ENCODE measurements around the gene FBH1. TPM values are rescaled to one million over a fixed set of nuclear protein-coding genes. Genes with fewer than 3 reads are reported as not detected.

Gene FBH1
- total RNA-seq, 6 experiments from 2014 or later, result 30.8 to 38.6 (median 35.8) TPM

DNA sequence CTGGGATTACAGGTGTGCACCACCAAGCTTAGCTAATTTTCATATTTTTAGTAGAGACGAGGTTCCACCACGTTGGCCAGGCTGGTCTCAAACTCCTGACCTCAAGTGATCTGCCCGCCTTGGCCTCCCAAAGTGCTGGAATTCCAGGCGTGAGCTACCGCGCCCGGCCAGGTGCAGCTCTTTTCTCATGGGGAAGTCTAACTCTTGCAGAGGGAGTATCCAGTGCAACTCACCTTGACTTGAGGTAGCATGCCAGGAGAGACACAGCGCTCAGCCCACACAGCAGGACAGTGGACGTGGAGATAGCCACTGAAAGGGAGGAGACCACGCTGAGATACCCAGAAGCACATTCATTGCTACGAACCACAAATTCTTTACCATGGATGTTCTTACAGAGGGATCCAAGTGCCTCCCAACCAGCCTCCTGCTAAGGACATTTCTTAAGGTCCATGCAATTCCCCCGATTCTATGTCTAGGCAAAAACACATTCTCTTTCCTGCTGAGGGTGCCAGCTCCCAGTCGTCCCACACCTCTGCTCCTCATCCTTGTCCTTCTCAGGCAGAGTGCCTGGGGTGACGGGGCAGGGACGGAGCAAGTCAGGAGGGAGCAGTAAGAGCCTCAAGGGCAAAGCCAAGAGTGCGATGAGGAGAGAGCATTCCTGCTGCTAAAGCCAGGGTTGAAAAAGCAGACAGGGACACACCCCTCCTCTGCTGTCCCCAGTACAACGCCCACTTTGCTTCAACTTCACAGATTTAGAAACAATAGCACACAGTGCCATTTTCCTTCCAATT is 66.3 kb downstream of the FBH1 start:
- Histone ChIP-seq H3K4me1 (peaks cover 0 to under 1% (median 0%) of the 10 kb centered on the region in 4 donors), H3K4me3 (no peak overlapping the region), H3K36me3 (peaks cover 0 to 32% (median 13%) of the 10 kb centered on the region in 4 donors), H3K9me3 (no peaks in the 10 kb centered on the region), H3K27me3 (no peaks in the 10 kb centered on the region), H3K27ac (no peak overlapping the region)
- ATAC-seq (no peak), DNase-seq (peak; percentile 7 to 31 (median 22))
- intact Hi-C loops (cut with DNase I), result no loop called here
- WGBS (ENCODE audit: insufficient coverage, low coverage, low lambda C conversion rate, missing lambda C conversion rate), result 90% methylated on average over 7 of the region's 17 CpGs
- no peak for TF ChIP-seq POLR2A (IDR thresholded peaks at IDR 0.05)
- TF ChIP-seq, protein P1, sequence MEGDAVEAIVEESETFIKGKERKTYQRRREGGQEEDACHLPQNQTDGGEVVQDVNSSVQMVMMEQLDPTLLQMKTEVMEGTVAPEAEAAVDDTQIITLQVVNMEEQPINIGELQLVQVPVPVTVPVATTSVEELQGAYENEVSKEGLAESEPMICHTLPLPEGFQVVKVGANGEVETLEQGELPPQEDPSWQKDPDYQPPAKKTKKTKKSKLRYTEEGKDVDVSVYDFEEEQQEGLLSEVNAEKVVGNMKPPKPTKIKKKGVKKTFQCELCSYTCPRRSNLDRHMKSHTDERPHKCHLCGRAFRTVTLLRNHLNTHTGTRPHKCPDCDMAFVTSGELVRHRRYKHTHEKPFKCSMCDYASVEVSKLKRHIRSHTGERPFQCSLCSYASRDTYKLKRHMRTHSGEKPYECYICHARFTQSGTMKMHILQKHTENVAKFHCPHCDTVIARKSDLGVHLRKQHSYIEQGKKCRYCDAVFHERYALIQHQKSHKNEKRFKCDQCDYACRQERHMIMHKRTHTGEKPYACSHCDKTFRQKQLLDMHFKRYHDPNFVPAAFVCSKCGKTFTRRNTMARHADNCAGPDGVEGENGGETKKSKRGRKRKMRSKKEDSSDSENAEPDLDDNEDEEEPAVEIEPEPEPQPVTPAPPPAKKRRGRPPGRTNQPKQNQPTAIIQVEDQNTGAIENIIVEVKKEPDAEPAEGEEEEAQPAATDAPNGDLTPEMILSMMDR (IDR thresholded peaks at IDR 0.05), result no peak

DNA sequence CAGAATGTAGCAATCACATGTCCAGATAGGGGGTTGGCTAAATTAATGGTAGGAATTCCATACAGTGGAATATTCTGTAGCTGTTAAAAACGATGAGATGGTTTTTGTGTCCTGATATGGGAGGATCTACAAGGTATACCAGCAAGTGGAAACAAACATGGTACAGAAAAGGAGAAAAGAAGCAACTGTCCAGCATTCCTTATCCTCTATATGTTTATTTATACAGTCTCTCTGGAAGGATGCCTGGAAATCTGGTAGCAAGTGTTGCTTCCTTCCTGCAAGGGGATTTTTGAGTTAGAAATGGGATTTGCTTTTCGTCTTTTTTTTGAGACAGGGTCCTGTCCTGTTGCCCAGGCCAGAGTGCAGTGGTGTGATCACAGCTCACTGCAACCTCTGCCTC is 68.0 kb downstream of the FBH1 start:
- no peaks in the 10 kb centered on the region for H3K9me3 ChIP-seq
- DNase-seq, result no peak
- no peak overlapping the region for H3K4me3 ChIP-seq
- H3K27ac ChIP-seq, result no peak overlapping the region
- peaks cover 0 to 26% (median 10%) of the 10 kb centered on the region in 4 donors for H3K36me3 ChIP-seq
- H3K4me1 ChIP-seq, result no peaks in the 10 kb centered on the region
- TF ChIP-seq, protein P1 (IDR thresholded peaks at IDR 0.05), result no peak
- TF ChIP-seq POLR2A (IDR thresholded peaks at IDR 0.05), result no peak
- 88% methylated on average over 2 of the region's 2 CpGs for WGBS (ENCODE audit: insufficient coverage, low coverage, low lambda C conversion rate, missing lambda C conversion rate)
- intact Hi-C loops (cut with DNase I), result no loop called here
- ATAC-seq, result no peak
- no peaks in the 10 kb centered on the region for H3K27me3 ChIP-seq

DNA sequence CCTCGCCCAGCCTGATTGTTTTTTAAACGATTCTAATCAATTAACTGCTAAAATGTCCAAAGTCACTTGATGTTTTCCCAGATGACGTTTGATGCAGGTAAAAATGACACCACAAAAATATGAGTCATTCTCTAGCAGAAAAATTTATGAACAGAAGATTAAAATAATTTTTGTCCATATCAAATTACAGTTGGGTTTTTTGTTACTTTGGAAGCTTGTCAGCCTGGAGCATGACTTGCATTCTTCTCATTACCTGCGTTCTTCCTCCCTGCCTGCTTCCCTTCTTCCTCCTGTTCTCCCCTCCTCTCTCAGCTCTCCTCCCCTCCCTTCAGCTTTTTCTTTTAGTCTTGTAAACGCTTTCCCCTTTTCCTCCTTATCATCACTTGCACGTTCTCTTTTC is 68.6 kb downstream of the FBH1 start:
- no peak overlapping the region for H3K27ac ChIP-seq
- ATAC-seq, result no peak
- H3K9me3 ChIP-seq, result no peaks in the 10 kb centered on the region
- H3K4me1 ChIP-seq, result no peaks in the 10 kb centered on the region
- intact Hi-C loops (cut with DNase I), result no loop called here
- no peak for DNase-seq
- 79% methylated on average over 6 of the region's 6 CpGs for WGBS (ENCODE audit: insufficient coverage, low coverage, low lambda C conversion rate, missing lambda C conversion rate)
- TF ChIP-seq, protein P1 (IDR thresholded peaks at IDR 0.05), result no peak
- no peak overlapping the region for H3K4me3 ChIP-seq
- H3K27me3 ChIP-seq, result no peaks in the 10 kb centered on the region
- H3K36me3 ChIP-seq, result peaks cover 0 to 23% (median 10%) of the 10 kb centered on the region in 4 donors

DNA sequence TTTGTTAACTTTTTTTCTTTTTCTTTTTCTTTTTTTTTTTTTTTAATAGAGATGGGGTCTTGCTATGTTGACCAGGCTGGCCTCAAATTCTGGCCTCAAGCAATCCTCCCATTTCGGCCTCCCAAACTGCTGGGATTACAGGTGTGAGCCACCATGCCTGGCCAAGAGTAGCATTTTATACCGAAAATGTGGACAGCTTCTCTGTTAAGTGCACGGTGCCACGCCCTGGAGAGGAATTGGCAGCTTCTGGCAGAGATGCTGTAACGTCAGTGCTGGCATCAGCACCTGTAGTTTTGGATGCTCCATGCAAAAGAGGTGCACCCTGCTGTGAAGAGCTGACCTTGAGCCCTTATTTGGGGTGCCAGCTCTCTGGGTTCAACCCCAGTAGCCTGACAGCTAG is 69.1 kb downstream of the FBH1 start:
- no peak overlapping the region for H3K27ac ChIP-seq
- H3K4me1 ChIP-seq, result no peaks in the 10 kb centered on the region
- H3K36me3 ChIP-seq, result peaks cover 0 to 23% (median 10%) of the 10 kb centered on the region in 4 donors
- 89% methylated on average over 5 of the region's 5 CpGs for WGBS (ENCODE audit: insufficient coverage, low coverage, low lambda C conversion rate, missing lambda C conversion rate)
- DNase-seq (peak in 2 of 3 donors; percentile 2 to 17), ATAC-seq (no peak)
- H3K27me3 ChIP-seq, result no peaks in the 10 kb centered on the region
- no peak overlapping the region for H3K4me3 ChIP-seq
- intact Hi-C loops (cut with DNase I), result no loop called here
- TF ChIP-seq, protein P1 (IDR thresholded peaks at IDR 0.05), result no peak
- TF ChIP-seq POLR2A (IDR thresholded peaks at IDR 0.05), result no peak
- H3K9me3 ChIP-seq, result no peaks in the 10 kb centered on the region

Measured in right lobe of liver (tissue), 6 donors.